Coronary artery (tissue), 2 donors: Measurements from ENCODE around the gene CEMP1.

Source experiments
- DNase-seq: peaks from one replicate; pipeline ENCODE4 v3.0.0-alpha.2; 2017; ENCODE audit warnings: low spot score
- H3K27ac ChIP-seq, 2 donors: fragments of 200-600 bp; sonication (generic); one replicate each; pipeline ENCODE4 v1.5.1; 2016 to 2019
- H3K4me3 ChIP-seq: fragments of 200-600 bp; sonication (generic); 2 replicates; pipeline ENCODE4 v1.5.1; 2016; ENCODE audit warnings: mild to moderate bottlenecking, moderate library complexity
- CTCF ChIP-seq: fragments of 200-600 bp; sonication (generic); IDR thresholded peaks from one replicate; pipeline ENCODE4 v1.5.1; 2019; ENCODE audit warnings: antibody characterized with exemption

Gene CEMP1

DNA sequence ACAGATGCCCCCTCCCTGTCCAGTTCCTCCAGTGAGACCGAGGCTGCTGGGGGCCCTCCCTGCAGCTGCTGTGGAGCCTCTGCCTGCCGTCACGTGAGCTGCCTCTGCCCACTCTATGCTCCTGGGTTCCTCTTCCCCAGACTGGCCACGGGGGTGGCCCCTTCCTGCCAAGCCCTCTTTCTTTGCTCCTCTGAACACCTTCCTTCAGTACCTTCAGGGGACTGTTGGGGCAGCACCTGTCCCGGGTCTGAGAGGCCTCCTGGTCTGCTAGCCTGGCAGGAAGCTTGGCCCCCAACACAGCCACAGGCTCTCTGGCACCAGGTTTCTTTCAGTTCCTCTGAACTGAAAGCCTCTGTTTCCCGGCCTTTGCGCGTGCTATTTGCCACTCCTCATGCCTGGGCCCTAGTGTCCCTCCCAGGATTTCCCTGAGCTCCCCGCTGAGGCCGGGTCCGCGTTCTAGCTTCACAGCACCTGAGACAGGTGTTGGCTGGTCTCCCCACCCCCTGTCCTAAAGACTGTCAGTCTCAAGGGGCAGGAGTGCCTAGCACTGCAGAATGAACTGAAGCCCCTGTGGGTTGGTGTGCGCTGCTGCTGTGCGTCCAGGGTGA lies 24.1 kb downstream of the CEMP1 start:
- Histone ChIP-seq H3K27ac (peak overlapping the region; percentile 40 to 79), H3K4me3 (no peak overlapping the region)
- DNase-seq: no peak
- TF ChIP-seq CTCF: no peak

GRCh38 chr16:2505695-2506094 lies 25.5 kb downstream of the CEMP1 start:
- TF ChIP-seq CTCF: no peak
- Histone ChIP-seq H3K27ac (no peak overlapping the region), H3K4me3 (no peak overlapping the region)
- no peak for DNase-seq

GRCh38 chr16:2501946-2502895 lies 29.0 kb downstream of the CEMP1 start:
- peak overlapping the region in 1 of 2 donors; percentile 36 for H3K27ac ChIP-seq
- no peak overlapping the region for H3K4me3 ChIP-seq
- no peak for DNase-seq
- no peak for TF ChIP-seq CTCF

DNA sequence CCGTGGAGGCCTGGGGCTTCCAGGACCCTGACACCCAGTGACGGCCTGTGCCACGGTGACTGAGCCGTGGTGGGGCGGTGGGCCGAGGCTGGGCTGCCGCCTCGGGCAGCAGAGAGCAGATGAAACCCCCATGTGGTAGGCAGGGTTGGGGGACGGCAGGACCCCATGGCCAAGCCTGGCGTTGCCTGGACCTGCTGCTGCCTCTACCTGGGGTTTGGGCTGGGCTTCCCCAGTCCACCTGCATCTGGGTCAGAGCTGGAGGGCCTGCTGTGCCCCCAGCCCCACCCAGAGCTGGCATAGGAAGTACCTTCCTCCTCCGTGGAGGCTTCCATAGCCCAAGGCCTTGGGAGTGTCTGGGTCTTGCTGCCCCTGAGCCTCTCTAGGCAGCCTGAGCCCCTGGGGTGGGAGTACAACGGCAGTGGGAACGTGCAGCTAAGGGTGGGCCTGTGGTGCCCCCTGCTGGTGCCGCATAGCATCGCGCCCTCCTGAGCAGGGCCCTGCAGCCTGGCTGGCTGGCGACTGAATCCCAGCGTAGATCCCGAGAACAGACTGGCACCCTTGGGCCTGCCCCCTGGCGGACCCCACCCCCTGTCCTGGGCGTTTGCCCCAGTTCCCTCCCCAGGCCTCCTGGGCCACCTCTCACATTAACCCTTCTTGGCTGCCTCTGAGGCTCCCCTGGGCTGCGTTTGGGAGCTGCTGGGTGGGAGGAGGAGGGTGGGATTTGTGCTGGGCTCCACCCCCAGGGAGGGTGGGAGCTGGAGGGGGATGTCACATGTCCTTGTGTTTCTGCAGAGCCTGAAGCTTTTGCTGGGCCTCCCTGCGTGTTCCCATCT lies 30.1 kb downstream of the CEMP1 start:
- H3K27ac ChIP-seq: peak overlapping the region in 1 of 2 donors; percentile 72
- peak overlapping the region; percentile 65 for H3K4me3 ChIP-seq
- DNase-seq: no peak
- peak; percentile 99 for TF ChIP-seq CTCF

GRCh38 chr16:2500430-2500917 lies 30.7 kb downstream of the CEMP1 start:
- Histone ChIP-seq H3K4me3 (no peak overlapping the region), H3K27ac (no peak overlapping the region)
- no peak for TF ChIP-seq CTCF
- DNase-seq: no peak

DNA sequence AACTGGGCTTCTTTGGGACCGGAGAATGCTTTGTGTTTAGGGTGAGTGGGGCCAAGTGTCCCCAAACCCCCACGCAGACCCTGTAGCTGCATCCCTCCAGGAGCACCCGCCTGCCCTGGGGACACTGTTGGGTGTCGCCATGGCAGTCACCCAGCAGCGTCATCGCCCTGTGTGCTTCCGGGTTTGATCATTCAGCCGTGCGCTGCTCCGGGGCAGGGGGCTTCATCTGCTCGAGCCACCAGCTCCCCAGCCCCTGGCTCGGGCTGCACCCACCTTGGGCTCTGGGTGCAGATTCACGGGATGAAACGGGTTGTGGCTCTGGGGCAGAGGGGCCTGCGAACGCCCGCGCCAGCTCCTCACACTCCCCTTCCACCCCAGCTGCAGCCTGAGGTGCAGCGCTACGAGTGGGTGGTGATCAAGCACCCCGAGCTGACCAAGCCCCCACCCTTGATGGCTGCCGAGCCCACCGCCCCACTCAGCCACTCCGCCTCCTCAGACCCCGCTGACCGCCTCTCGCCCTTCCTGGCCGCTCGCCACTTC lies 31.2 kb downstream of the CEMP1 start:
- TF ChIP-seq CTCF: no peak
- H3K4me3 ChIP-seq: no peak overlapping the region
- DNase-seq: no peak
- H3K27ac ChIP-seq: no peak overlapping the region
